ENCODE data around the gene SMYD2.

The SMYD2 gene

GRCh38 chr1:214377886-214378285 is 96.9 kb downstream of the SMYD2 start:
- DNase-seq = no peak
- in situ Hi-C loops (cut with MboI; ENCODE audit: low pct_unique_long_range_greater_than_20kb, low sequenced_read_pairs) = no loop called here

- in situ Hi-C loops (cut with MboI; ENCODE audit: low pct_unique_long_range_greater_than_20kb, low sequenced_read_pairs) = no loop called here
Measured at GRCh38 chr1:214378492-214378891, 97.5 kb downstream of the SMYD2 start.

DNA sequence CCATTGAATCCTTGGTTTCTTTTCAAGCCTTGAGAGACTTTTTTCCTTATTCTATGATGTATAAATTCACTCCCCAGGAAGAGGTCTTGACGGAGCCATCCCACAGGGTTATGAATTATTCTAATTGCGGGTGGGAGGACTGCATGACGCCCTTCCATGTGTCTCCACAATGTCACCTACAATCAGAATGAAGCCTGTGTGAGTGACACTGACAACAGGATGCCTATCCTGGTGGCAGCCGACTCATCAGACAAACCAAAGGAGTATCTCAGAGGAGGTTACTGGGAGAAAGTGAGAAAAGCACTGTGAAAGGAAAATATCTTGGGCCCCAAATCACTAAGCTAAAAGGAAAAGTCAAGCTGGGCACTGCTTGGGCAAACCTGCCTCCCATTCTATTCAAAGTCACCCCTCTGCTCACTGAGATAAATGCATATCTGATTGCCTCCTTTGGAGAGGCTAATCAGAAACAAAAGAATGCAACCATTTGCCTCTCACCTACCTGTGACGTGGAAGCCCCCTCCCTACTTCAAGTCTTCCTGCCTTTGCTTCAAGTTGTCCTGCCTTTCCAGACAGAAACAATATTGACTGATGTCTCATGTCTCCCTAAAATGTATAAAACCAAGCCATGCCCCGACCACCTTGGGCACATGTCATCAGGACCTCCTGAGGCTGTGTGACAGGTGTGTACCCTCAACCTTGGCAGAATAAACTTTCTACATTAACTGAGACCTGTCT is 98.4 kb downstream of the SMYD2 start:
- no peak for DNase-seq
- in situ Hi-C loops (cut with MboI; ENCODE audit: low pct_unique_long_range_greater_than_20kb, low sequenced_read_pairs) = no loop called here

More at GRCh38 chr1:214378492-214378891, 97.5 kb downstream of the SMYD2 start:
- DNase-seq = no peak

- in situ Hi-C loops (cut with MboI; ENCODE audit: low pct_unique_long_range_greater_than_20kb, low sequenced_read_pairs) = no loop called here
- no peak for DNase-seq
Measured at GRCh38 chr1:214380396-214380795, 99.4 kb downstream of the SMYD2 start.

- in situ Hi-C loops (cut with MboI; ENCODE audit: low pct_unique_long_range_greater_than_20kb, low sequenced_read_pairs) = no loop called here
- DNase-seq = no peak
Measured at GRCh38 chr1:214380986-214381695, 100.2 kb downstream of the SMYD2 start.

DNA sequence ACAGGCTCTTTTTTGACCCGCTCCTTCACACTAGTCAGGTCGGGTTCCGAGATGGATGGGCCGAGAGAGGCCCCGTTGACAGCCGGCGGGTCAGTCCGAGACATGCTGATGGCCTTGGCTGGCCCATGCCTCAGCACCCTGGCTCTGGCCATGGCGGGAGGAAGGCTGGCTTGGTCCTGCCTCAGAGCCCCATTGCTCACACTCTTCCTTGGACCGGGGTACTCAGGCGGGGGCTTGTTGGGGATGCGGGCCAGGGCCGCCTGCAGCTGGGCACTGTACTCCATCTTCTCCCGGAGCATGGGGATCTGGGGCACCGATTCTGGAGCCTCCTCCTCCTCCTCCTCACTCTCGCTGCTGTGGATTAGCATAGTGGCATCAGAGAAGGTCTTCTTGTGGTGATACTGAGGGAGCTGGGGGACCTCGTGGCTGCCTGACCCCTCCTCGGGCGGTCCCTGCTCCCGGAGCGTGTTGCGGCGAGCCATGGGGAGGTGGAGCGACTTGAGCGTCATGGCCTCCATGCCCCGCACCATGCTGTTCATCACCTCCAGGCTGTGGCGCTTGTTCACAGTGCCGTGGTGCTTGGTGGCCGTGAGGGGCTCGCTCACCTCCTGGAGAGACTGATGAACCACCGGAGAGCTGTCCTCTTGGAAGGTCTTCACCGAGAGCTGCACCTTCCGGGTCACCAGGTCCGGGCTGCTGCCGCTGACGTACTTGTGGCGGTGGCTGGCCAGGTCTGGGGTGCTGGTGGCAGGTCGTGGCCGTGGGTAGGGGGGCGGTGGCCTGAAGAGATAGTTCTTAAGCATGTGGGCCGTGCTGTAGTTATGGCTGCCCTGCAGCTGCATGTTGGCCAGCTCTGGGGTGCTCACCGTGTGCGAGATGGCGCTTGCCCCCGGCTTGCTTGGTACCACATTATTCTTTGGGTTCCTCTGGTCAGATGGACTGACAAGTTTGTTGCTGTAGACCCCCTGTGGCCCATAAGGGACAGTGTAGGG is 102.7 kb downstream of the SMYD2 start:
- in situ Hi-C loops (cut with MboI; ENCODE audit: low pct_unique_long_range_greater_than_20kb, low sequenced_read_pairs) = no loop called here
- no peak for DNase-seq

DNA sequence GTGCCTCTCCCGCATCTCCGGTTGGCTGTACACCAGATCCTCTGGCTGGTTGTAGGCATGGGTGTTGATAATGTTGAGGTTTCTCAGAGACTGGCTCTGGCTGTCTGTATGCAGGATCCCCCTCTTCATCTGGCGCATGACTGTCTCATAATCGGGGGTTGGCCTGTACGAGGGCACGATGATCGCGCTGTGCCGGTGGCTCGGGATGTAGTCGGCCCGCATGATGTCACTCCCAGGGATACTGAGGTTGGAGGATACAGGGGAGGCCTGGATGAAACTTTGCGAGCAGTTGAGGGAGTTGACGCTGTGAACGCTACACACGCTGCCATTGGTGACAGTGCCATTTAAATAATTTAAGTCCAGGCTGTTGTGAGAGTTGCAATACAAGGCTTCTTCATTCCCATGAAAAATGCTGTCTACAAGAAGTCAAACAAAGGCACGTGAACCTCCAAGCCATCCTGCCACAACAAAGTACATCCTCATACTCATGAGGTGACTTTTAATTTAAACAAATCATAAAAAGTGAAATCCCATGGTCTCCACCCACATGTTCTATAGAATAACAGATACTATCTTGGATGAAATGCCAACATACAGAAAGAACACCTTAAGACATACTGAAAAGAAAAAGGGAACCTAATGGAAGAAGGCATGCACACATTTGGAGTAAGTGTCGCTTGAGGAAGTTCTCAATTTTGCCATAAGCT is 103.6 kb downstream of the SMYD2 start:
- in situ Hi-C loops (cut with MboI; ENCODE audit: low pct_unique_long_range_greater_than_20kb, low sequenced_read_pairs) = no loop called here
- DNase-seq = no peak

GRCh38 chr1:214385428-214385827 is 104.5 kb downstream of the SMYD2 start:
- in situ Hi-C loops (cut with MboI; ENCODE audit: low pct_unique_long_range_greater_than_20kb, low sequenced_read_pairs) = no loop called here
- DNase-seq = no peak

- in situ Hi-C loops (cut with MboI; ENCODE audit: low pct_unique_long_range_greater_than_20kb, low sequenced_read_pairs) = no loop called here
- DNase-seq = no peak
Measured at GRCh38 chr1:214386333-214386732, 105.4 kb downstream of the SMYD2 start.
